SK-N-SH treated with all-trans-retinoic acid at 6 μM for 48 hours (cell line): ENCODE data around the gene ABHD2.

Experiments
- ATAC-seq: fragments of 200-7000 bp; cut with Tn5 transposase; 3 replicates; pipeline ENCODE4 v1.9.1; 2020; ENCODE audit warnings: mild to moderate bottlenecking, moderate library complexity
- ARNTL ChIP-seq: fragments of 450-650 bp; formaldehyde crosslinking; IDR thresholded peaks from 2 replicates; pipeline ENCODE4 v1.5.0; 2020; ENCODE audit warnings: low read depth, mild to moderate bottlenecking, moderate library complexity, borderline replicate concordance
- BACH2 ChIP-seq: fragments of 250-450 bp; sonication (Bioruptor Pico); IDR thresholded peaks from 2 replicates; pipeline ENCODE4 v1.9.0; 2021; ENCODE audit warnings: mild to moderate bottlenecking, borderline replicate concordance
- CSDC2 ChIP-seq: fragments of 250-450 bp; sonication (Bioruptor Pico); IDR thresholded peaks from 2 replicates; pipeline ENCODE4 v1.5.0; 2020; ENCODE audit warnings: mild to moderate bottlenecking, moderate library complexity
- ESRRG ChIP-seq: fragments of 250-450 bp; sonication (Bioruptor Pico); IDR thresholded peaks from 2 replicates; pipeline ENCODE4 v1.6.1; 2021; ENCODE audit warnings: mild to moderate bottlenecking
- GLIS3 ChIP-seq: fragments of 250-450 bp; sonication (Bioruptor Pico); IDR thresholded peaks from 2 replicates; pipeline ENCODE4 v1.5.0; 2020; ENCODE audit warnings: mild to moderate bottlenecking, moderate library complexity
- ISL1 ChIP-seq: fragments of 250-450 bp; sonication (Bioruptor Pico); IDR thresholded peaks from 2 replicates; pipeline ENCODE4 v2.1.2; 2022; ENCODE audit warnings: mild to moderate bottlenecking, moderate library complexity
- OSR1 ChIP-seq: fragments of 250-450 bp; sonication (Bioruptor Pico); IDR thresholded peaks from 2 replicates; pipeline ENCODE4 v1.8.0; 2022; ENCODE audit warnings: moderate library complexity, mild to moderate bottlenecking, inconsistent platforms
- PPARA ChIP-seq: fragments of 250-450 bp; sonication (Bioruptor Pico); IDR thresholded peaks from 2 replicates; pipeline ENCODE4 v1.5.0; 2020; ENCODE audit warnings: mild to moderate bottlenecking, borderline replicate concordance
- RARB ChIP-seq: fragments of 250-450 bp; sonication (Bioruptor Pico); IDR thresholded peaks from 2 replicates; pipeline ENCODE4 v1.8.0; 2021; ENCODE audit warnings: mild to moderate bottlenecking, moderate library complexity
- SNAI2 ChIP-seq: fragments of 250-450 bp; sonication (Bioruptor Pico); IDR thresholded peaks from 2 replicates; pipeline ENCODE4 v1.5.0; 2020; ENCODE audit warnings: mild to moderate bottlenecking, moderate library complexity
- TCF4 ChIP-seq: fragments of 250-450 bp; sonication (Bioruptor Pico); IDR thresholded peaks from 2 replicates; pipeline ENCODE4 v1.8.0; 2021; ENCODE audit warnings: mild to moderate bottlenecking, moderate library complexity, borderline replicate concordance
- ZC3H10 ChIP-seq: fragments of 250-450 bp; sonication (Bioruptor Pico); IDR thresholded peaks from 2 replicates; pipeline ENCODE4 v1.5.1; 2021; ENCODE audit warnings: mild to moderate bottlenecking, moderate library complexity
- ZFP3 ChIP-seq: fragments of 250-450 bp; sonication (Bioruptor Pico); IDR thresholded peaks from 2 replicates; pipeline ENCODE4 v1.5.0; 2020; ENCODE audit warnings: mild to moderate bottlenecking, moderate library complexity
- ZFP30 ChIP-seq: fragments of 450-650 bp; formaldehyde crosslinking; IDR thresholded peaks from 2 replicates; pipeline ENCODE4 v1.5.0; 2022; ENCODE audit warnings: mild to moderate bottlenecking, moderate library complexity
- ZNF565 ChIP-seq: fragments of 450-650 bp; formaldehyde crosslinking; conservative IDR thresholded peaks from 2 replicates; pipeline ENCODE4 v1.5.0; 2020; ENCODE audit warnings: low read depth, mild to moderate bottlenecking, moderate library complexity
- ZNF8 ChIP-seq: fragments of 450-650 bp; formaldehyde crosslinking; IDR thresholded peaks from 2 replicates; pipeline ENCODE4 v1.5.0; 2020; ENCODE audit warnings: mild to moderate bottlenecking, moderate library complexity
- TF ChIP-seq, protein P1 (sequence below): fragments of 250-450 bp; sonication (Bioruptor Pico); IDR thresholded peaks from 2 replicates; pipeline ENCODE4 v1.5.1; 2021; ENCODE audit warnings: mild to moderate bottlenecking, moderate library complexity
- TF ChIP-seq, protein P2 (sequence below): fragments of 250-450 bp; sonication (Bioruptor Pico); IDR thresholded peaks from 2 replicates; pipeline ENCODE4 v1.5.0; 2020; ENCODE audit warnings: mild to moderate bottlenecking, moderate library complexity
- TF ChIP-seq, protein P3 (sequence below): fragments of 250-450 bp; sonication (Bioruptor Pico); IDR thresholded peaks from 2 replicates; pipeline ENCODE4 v1.8.0; 2020; ENCODE audit warnings: mild to moderate bottlenecking, moderate library complexity, borderline replicate concordance
- TF ChIP-seq, protein P4 (sequence below): fragments of 250-450 bp; sonication (Bioruptor Pico); IDR thresholded peaks from 2 replicates; pipeline ENCODE4 v1.8.0; 2021; ENCODE audit warnings: low read depth, mild to moderate bottlenecking, moderate library complexity, borderline replicate concordance

Gene ABHD2

DNA sequence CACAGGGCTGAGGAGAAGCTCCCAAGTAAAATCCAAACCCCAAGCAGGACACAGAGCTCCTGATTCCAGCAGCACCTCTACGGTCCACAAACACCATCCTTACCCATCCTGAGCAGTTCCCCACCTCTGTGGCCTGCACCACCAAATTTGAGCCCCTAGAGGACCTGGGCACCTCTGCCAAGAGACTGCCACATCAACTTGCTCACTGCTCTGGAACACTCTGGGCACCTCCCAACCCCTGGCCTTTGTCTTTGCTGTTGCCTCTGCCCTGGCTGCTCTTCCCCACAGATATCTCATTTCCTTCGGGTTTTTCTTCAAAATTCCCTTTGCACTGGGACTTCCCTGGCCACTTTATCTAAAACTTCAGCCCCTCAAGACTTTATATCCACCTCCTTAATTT, 127.4 kb downstream of the ABHD2 start (continued):
- TF ChIP-seq, protein P1, sequence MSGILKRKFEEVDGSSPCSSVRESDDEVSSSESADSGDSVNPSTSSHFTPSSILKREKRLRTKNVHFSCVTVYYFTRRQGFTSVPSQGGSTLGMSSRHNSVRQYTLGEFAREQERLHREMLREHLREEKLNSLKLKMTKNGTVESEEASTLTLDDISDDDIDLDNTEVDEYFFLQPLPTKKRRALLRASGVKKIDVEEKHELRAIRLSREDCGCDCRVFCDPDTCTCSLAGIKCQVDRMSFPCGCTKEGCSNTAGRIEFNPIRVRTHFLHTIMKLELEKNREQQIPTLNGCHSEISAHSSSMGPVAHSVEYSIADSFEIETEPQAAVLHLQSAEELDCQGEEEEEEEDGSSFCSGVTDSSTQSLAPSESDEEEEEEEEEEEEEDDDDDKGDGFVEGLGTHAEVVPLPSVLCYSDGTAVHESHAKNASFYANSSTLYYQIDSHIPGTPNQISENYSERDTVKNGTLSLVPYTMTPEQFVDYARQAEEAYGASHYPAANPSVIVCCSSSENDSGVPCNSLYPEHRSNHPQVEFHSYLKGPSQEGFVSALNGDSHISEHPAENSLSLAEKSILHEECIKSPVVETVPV (CRISPR knock-in tag), result no peak
- TF ChIP-seq ESRRG (CRISPR knock-in tag) (no peak), ZNF8 (CRISPR knock-in tag) (no peak), OSR1 (CRISPR knock-in tag) (no peak), PPARA (CRISPR knock-in tag) (no peak)

DNA sequence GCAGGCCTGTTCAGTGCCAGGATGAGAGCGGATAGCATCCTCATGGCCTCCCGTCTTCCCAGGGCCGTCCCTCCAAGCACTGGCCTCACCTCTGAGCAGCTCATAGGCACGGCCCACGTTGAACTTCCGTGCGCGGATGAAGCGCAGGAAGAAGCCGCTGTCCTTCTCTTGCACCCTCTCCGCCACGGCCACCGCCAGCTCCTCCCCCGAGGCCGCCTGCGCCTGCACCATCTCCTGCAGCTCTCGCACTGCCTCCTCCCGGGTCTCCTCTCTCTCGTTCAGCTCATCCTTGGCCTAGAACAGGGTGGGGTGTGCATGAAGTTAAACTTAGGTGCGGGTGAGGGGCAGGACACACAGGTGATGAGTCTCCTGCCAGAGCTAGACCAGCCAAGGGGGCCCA, 128.8 kb downstream of the ABHD2 start:
- no peak for ATAC-seq
- no peak for TF ChIP-seq CSDC2 (CRISPR knock-in tag)
- TF ChIP-seq, protein P2, sequence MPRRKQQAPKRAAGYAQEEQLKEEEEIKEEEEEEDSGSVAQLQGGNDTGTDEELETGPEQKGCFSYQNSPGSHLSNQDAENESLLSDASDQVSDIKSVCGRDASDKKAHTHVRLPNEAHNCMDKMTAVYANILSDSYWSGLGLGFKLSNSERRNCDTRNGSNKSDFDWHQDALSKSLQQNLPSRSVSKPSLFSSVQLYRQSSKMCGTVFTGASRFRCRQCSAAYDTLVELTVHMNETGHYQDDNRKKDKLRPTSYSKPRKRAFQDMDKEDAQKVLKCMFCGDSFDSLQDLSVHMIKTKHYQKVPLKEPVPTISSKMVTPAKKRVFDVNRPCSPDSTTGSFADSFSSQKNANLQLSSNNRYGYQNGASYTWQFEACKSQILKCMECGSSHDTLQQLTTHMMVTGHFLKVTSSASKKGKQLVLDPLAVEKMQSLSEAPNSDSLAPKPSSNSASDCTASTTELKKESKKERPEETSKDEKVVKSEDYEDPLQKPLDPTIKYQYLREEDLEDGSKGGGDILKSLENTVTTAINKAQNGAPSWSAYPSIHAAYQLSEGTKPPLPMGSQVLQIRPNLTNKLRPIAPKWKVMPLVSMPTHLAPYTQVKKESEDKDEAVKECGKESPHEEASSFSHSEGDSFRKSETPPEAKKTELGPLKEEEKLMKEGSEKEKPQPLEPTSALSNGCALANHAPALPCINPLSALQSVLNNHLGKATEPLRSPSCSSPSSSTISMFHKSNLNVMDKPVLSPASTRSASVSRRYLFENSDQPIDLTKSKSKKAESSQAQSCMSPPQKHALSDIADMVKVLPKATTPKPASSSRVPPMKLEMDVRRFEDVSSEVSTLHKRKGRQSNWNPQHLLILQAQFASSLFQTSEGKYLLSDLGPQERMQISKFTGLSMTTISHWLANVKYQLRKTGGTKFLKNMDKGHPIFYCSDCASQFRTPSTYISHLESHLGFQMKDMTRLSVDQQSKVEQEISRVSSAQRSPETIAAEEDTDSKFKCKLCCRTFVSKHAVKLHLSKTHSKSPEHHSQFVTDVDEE (CRISPR knock-in tag), result no peak
- no peak for TF ChIP-seq ESRRG (CRISPR knock-in tag)
- no peak for TF ChIP-seq PPARA (CRISPR knock-in tag)
- TF ChIP-seq ZNF565 (CRISPR knock-in tag), result no peak
- TF ChIP-seq RARB (CRISPR knock-in tag), result no peak
- TF ChIP-seq, protein P3, sequence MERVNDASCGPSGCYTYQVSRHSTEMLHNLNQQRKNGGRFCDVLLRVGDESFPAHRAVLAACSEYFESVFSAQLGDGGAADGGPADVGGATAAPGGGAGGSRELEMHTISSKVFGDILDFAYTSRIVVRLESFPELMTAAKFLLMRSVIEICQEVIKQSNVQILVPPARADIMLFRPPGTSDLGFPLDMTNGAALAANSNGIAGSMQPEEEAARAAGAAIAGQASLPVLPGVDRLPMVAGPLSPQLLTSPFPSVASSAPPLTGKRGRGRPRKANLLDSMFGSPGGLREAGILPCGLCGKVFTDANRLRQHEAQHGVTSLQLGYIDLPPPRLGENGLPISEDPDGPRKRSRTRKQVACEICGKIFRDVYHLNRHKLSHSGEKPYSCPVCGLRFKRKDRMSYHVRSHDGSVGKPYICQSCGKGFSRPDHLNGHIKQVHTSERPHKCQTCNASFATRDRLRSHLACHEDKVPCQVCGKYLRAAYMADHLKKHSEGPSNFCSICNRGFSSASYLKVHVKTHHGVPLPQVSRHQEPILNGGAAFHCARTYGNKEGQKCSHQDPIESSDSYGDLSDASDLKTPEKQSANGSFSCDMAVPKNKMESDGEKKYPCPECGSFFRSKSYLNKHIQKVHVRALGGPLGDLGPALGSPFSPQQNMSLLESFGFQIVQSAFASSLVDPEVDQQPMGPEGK (CRISPR knock-in tag), result no peak
- TF ChIP-seq ZFP30, result no peak

DNA sequence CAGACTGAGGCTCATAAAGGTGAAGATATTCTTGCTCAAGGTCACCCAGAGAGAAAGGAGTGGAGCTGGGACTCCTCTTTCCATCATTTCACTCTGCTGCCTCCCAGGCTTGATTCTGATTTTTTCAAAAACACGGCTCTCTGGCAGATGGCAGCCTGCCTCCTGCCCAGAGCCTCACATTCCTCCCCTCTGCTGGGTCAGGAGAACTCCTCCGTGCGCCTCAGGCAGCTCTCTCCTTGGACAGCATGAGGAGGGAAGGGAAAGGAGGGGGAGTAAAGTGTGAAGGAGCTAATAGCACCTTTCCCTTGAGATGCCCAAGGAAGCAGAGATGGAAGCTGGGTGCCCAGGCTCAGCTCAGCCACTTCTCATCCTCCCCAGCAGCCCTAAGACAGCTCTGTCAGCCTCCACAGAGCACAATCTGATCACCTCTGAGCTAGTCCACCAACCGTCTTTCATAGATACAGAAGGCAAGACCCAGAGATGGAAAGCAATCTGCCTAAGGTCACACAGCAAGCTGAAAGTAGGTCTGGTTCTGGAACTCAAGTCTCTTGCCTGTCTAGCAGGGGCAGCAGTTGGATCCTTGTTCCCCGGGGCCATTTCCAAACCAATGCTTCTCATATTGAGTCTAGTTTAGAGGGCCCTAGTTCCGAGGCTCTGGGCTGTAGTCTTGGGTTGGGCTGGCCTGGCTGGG, 129.6 kb downstream of the ABHD2 start:
- ATAC-seq, result no peak
- TF ChIP-seq, protein P4, sequence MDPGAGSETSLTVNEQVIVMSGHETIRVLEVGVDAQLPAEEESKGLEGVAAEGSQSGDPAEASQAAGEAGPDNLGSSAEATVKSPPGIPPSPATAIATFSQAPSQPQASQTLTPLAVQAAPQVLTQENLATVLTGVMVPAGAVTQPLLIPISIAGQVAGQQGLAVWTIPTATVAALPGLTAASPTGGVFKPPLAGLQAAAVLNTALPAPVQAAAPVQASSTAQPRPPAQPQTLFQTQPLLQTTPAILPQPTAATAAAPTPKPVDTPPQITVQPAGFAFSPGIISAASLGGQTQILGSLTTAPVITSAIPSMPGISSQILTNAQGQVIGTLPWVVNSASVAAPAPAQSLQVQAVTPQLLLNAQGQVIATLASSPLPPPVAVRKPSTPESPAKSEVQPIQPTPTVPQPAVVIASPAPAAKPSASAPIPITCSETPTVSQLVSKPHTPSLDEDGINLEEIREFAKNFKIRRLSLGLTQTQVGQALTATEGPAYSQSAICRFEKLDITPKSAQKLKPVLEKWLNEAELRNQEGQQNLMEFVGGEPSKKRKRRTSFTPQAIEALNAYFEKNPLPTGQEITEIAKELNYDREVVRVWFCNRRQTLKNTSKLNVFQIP (CRISPR knock-in tag), result no peak
- no peak for TF ChIP-seq ZFP3 (CRISPR knock-in tag)
- no peak for TF ChIP-seq OSR1 (CRISPR knock-in tag)
- no peak for TF ChIP-seq ZNF565 (CRISPR knock-in tag)

DNA sequence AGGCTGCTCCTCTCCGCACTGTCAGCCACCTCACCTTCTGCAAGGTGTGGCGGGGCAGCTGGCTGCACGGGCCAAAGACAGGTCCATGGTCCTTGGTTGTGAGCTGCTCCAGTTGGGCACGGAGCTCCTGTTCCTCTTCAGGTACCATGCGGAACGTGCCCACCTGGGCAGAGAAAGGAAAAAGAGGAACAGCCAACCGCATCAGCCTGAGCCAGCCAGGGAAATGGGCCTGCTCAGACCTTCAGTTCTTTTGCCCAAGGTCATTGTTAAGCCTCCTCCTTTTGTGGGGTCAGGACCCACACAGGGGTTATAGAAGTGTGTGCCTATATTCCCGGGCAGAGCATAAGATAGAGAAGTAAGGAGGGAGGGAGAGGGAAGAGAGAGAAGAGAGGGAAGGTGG, 130.3 kb downstream of the ABHD2 start:
- ATAC-seq, result no peak
- TF ChIP-seq ESRRG (CRISPR knock-in tag) (no peak), BACH2 (no peak), ISL1 (CRISPR knock-in tag) (no peak), RARB (CRISPR knock-in tag) (no peak), ARNTL (CRISPR knock-in tag) (no peak), SNAI2 (CRISPR knock-in tag) (no peak), GLIS3 (CRISPR knock-in tag) (no peak), PPARA (CRISPR knock-in tag) (no peak), TCF4 (CRISPR knock-in tag) (no peak), ZNF565 (CRISPR knock-in tag) (no peak), ZC3H10 (CRISPR knock-in tag) (no peak)
- TF ChIP-seq, protein P3 (CRISPR knock-in tag), result no peak
- TF ChIP-seq, protein P1 (CRISPR knock-in tag), result no peak
- TF ChIP-seq, protein P4 (CRISPR knock-in tag), result no peak
